RCC 7860 (cell line): ENCODE measurements around the gene COMP.

Experiments used
- DNase-seq: peaks from one replicate; pipeline ENCODE4 v3.0.0-alpha.2; 2015; ENCODE audit warnings: low spot score
- FAIRE-seq: peaks from 2 replicates; lab custom pipeline; 2012; peaks lifted over from hg19 to GRCh38; lab: Jason Lieb, UNC

Gene COMP

DNA sequence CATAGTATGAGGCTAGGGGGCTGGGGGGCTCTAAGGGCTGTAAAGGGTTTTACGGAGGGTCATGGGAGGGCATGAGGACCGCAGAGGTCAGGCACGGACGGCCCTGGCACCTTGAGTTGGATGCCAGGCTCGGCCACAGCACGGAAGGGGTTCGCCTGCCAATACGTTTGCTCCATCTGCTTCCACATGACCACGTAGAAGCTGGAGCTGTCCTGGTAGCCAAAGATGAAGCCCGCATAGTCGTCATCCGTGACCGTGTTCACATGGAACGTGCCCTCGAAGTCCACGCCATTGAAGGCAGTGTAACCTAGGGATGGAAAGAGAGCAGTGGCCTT, 6.4 kb downstream of the COMP start:
- FAIRE-seq (no peak), DNase-seq (no peak)

DNA sequence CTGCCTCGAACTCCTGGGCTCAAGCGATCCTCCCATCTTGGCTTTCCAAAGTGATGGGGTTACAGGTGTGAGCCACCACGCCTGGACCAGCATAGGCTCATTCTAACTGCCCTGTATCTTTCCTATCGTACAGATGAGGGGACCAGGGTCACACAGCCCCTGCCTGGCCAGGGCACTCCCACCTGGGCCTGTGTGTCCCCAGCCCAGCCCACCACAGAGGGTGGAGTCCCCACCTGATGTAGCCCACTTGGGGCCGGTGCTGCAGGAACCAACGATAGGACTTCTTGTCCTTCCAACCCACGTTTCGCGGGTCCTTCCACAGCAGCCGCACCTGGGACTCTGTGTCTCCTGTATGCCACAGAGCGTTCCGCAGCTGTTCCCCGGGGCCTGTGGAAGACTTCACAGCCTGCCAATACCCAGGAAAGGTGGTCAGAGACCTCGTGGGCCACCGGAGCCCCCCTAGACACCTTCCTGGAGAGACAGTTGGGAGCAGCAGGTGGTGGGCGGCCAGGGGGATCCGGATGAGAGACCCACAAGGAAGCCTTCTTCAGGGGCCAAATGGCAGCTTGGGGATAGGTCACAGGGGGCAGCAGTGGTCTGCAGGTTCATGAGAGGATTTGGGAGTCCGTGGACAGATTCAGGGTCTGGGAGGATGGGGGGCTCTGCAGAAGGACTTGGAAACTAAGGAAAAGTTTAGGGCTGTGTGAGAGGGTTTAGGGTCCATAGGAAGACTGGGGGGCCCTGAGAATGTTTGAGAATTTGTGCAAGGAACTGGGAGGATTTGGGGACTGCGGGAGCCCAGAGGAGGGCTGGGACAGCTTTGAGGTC, 6.9 kb downstream of the COMP start:
- FAIRE-seq (no peak), DNase-seq (no peak)

DNA sequence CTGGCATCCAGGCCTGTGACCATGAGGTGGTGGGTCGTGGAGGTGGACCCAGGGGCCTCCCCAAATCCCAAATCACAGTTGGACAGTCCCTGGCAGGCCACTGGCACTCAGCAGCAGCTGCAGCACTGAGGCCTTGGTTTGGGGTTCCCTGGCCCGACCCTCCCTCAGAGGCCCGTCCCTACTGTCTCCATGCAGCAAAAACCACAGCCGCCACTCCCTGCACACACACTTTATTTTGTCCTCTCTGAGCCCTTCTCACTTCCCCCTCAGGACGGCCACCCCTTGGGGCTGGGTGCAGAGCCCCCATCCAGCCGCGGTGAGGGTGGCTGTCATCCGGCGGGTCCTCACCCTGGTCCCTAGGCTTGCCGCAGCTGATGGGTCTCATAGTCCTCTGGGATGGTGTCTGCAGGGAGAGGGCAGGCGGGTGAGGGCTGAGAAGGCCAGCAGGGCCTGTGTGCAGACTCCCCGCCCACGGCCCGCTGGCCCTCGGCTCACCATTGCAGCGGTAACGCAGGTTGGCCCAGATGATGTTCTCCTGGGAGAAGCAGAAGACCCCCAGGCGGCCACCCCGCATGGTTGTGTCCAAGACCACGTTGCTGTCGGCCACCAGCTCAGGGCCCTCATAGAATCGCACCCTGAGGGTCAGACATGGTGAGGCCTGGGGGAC, 8.4 kb downstream of the COMP start:
- DNase-seq (no peak), FAIRE-seq (no peak)

DNA sequence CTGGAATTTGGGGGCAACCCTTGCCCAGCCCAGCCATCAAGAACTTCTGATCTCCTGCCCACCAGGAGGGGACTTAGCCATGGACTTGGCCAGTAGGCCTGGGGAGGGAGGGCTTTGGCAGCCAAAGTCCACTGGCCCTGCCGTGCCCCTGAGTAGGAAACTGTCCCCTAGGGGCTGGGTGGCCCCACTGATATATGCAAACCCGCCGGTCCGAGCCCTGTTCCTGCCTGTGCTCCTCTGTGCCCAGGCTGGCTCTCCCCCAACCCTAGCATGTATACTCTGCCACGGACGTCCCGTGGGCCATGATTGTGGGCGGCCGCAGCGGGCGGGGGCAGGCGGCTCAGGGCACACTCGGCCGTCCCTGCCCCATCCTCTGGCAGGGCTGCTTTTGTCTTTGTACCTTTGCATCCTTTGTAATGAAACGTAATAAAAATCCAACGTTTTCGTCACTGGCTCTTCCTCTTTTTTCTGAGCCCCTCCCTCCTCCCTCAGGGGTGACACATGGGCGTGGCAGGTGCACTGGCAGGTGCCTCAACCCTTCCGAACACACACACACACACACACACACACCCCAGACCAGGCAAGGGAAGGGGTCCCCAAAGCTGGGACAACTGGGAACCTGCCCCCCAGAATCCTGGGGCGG, 9.1 kb downstream of the COMP start:
- DNase-seq = no peak
- no peak for FAIRE-seq

DNA sequence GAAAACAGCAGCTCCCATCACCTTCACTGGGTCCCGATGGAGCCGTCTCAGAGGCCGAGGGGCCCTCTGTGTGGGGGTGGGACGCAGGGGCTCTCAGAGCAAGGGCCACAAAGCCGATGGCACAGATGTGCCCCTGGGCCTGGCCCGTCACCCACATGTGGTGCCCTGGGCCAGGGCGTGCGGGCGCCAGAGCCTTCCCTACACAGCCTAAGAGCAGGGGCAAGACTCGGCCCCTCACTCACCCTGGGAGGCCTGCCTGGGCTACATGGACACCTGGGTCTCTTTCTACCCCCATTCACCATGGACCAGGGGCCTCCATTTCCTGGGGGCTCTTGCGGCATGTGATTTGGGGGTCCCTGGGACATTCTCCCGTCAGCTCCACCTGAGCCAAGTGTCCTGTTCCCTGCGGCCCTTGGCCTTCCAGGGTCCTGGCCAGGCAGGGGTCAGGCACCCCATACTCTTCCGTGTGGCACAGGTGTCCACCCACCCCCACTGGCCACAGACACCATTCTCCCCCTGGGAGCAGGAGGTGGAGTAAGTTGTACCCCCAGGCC, 10.0 kb downstream of the COMP start:
- no peak for FAIRE-seq

DNA sequence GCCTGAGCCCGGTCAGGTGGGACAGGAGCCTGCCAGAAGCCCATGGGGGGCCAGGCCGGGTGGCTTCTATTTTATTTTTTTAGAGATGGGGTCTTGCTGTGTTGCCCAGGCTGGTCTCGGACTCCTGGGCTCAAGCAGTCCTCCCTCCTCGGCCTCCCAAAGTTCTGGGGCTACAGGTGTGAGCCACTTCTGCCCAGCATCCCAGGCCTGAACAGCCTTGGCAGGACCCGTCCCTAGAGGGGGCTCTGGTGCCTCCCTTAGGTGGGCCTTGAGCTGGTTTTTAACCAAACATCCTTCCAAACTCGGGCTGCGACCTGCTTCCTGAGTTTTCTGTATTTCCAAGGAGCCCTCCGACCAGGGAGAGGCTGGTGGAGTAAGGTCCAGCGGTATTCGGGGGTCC, 10.5 kb downstream of the COMP start:
- FAIRE-seq = no peak
- DNase-seq = no peak

More for the DNA sequence above, 10.0 kb downstream of the COMP start:
- DNase-seq = no peak

DNA sequence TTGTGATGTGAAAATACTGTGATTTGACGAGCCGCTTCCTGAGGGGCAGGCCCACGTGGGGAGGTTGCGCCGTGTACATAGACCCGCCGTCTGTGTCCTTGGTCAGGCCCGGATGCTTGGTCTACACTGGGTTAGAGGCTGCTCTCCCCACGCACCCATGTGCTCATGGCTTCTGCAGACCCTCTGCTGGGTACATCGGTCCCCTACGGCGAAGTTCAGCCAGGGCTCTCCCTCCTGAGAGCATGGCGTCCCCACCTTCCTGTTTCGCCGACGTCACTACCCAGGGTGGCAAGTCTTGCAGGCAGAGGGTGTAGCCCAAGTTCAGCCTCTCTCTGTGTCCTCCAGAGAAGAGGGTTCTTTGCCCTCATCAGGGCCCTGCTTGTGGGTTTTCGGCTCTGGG, 11.0 kb downstream of the COMP start:
- no peak for DNase-seq
- FAIRE-seq = no peak

DNA sequence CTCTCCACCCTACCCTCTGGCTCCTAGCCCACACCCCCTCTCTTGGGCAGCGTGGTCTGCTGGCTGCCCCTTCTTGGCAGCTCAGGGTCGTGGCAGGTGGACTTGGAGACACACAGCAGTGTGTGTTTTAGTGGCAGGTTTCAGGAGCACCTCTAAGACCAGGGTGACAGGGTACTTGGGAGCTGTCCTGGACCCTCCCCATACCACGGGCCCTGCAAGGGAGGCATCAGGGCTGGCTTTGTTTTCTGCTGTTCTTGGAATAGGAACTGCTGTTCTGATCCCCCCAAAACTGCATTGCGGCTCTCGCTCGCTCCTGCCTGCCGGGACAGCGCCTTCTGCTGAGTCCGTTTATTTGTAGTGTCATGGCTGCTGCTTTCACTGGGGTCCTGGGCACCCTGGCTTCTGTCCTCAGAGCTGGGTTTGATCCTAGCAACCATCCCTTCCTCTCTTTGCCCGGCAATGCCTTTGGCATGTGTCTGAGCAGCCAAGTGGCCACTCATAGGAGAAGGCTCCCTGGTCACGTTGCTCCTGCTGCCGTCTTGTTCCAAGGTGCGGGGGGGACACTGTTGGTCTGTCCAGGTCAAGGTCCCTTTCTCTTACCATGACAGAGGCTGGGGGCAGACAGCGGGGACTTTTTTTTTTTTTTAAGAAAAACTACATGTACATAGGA, 12.1 kb downstream of the COMP start:
- no peak for DNase-seq
- FAIRE-seq = no peak

DNA sequence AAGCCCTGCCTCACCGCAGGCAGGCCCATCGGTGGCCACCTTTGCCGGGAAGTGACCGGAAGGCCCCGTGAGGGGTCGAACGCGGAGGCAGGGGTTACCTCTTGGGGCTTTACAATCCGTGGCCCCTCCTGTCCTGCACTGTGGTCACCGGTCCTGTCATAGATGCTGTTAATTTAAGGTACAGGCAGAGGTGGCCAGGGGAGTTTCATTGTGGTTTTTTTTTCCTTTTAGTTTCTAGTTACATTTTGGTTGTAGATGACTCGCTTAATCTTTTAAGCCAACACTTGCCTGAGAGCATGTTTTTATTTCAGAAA, 13.1 kb downstream of the COMP start:
- FAIRE-seq (no peak), DNase-seq (no peak)

DNA sequence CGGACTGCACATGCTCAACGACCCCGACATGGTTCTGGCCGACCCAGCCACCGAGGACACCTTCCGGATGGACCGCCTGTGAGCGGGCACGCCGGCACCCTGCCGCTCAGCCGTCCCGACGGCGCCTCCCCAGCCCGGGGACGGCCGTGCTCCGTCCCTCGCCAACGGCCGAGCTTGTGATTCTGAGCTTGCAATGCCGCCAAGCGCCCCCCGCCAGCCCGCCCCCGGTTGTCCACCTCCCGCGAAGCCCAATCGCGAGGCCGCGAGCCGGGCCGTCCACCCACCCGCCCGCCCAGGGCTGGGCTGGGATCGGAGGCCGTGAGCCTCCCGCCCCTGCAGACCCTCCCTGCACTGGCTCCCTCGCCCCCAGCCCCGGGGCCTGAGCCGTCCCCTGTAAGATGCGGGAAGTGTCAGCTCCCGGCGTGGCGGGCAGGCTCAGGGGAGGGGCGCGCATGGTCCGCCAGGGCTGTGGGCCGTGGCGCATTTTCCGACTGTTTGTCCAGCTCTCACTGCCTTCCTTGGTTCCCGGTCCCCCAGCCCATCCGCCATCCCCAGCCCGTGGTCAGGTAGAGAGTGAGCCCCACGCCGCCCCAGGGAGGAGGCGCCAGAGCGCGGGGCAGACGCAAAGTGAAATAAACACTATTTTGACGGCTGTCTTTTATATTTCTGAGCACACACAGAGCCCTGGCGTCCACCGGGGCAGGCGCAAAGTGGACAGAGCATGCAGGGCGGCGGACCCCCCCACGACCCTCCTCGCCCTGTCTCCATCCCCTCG, 13.6 kb downstream of the COMP start:
- DNase-seq (no peak), FAIRE-seq (no peak)

DNA sequence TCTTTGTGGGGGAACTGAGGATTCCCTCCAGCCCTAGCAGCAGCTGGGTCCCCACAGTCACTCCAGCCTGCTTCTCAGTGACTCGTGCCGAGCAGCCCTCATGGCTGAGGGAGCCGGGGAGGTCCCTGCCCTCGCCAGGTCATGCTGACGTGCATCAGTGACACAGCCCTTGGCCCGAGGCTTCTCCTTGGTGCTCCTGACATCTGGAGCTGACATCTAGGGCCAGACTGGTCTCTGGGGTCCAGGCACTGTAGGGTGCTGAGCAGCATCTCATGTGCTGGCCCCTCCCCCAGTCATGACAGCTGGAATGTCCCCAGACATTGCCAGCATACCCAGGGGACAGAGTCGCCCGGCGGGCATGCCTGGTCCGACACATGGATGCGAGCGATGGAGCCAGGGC, 14.4 kb downstream of the COMP start:
- DNase-seq = peak; percentile 21
- FAIRE-seq = no peak

DNA sequence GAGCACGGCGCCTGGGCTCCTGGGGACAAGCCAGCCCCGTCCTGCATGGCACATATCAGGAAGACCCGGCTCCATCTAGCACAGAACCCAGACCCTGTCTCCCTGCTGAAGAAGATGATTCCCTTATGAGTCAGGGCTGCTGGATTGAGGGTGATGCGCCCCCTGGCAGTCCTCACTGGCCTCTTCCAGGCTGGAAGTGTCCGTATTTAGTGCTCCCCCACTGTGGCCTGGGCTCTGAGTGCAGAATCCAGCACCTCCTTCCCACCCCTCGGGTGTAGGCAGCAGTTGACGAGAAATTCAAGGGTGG, 14.9 kb downstream of the COMP start:
- FAIRE-seq = no peak
- peak; percentile 43 for DNase-seq

DNA sequence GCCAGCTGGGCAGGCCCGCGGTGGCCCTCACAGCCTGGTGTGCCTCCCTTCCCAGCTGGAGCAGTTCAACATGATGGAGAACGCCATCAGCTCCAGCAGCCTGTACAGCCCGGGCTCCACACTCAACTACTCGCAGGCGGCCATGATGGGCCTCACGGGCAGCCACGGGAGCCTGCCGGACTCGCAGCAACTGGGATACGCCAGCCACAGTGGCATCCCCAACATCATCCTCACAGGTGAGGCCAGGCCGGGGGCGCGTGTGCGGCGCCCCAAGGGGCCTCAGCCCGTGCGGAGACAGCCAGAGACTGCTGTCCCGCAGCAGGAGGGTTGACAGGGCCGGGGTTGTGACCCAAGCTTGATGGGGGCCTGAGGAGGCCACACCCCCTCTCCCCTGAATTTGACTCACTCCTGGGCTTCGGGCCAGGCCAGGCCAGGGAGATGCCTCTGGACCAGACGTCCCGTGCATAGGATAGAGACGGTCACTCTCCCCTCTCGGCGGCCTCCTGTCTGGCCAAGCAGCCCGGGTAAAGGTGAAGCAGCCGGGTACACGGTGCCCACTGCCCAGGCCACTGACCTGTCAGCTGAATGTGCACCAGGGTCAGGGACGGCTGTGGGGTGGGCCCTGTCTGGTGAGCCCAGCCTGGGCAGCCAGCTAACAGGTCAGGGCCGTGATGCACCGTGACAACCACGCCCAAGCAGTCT, 15.4 kb downstream of the COMP start:
- DNase-seq (peak; percentile 20), FAIRE-seq (no peak)

DNA sequence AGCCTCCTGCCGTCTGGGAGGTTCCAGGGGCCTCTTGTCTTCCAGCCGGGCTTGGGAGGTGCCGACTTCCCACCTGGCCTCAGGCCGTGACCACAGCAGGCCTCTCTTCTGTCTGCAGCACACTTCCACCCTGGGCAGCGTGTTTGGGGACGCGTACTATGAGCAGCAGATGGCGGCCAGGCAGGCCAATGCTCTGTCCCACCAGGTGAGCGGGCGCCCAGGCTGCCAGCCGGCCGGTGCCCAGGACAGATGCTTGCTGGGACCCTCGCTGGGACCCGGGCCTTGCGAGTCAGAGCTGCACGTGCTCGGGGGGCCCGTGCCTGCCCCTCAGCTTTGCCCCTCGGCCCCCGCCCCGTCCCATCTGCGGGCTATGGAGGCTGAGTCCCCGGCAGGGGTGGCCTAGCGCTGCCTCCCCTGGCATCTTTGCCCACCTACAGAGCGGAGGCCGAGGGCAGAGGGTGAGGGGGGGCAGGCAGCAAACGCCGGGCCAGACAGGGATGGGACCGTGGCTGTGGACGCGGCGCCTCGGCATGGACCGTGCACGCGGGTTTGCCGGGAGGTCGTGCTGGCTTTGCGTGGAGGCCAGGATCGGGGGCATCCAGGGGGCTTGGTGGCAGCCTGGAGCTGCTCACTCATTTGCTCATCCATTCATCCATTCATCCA, 16.2 kb downstream of the COMP start:
- DNase-seq (no peak), FAIRE-seq (no peak)

DNA sequence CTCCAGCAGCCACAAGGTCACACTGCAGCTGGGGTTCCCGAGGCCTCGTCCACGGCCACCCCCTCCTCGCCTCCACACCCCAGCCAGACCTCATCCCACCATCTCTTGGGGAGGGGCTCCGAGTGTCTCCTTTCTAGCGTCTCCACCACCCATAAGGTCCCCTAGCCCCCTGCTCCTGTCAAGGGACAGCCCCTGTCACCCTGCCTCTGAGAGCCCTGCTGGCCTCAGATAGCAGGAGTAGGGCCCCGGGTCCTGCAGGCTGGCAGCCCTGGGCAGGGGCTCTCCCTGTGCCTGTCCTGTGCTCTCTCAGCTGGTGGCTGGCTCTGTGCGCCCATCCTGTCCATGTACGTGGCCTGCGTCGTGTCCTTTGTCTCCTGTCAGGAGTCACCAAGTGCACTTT, 17.0 kb downstream of the COMP start:
- no peak for FAIRE-seq
- DNase-seq = no peak

DNA sequence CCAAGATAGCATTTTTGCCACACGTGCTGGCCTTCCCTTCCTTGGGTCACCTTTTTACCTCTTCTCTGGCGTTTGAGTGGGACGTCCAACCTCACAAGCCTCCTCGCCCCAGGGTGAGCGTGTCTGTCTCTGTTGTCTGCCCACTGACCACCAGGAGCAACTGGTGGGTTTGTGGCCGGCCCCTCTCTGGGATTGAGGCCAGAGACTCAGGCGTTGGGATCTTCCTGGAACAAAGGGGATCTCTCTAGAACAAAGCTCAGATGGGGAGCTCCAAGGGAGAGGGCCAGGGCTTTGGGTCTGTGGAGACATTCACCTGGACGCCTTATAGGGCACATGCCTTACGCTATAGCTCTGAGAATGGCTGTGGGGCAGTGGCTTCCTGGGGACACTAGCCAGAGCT, 17.4 kb downstream of the COMP start:
- FAIRE-seq (no peak), DNase-seq (no peak)

DNA sequence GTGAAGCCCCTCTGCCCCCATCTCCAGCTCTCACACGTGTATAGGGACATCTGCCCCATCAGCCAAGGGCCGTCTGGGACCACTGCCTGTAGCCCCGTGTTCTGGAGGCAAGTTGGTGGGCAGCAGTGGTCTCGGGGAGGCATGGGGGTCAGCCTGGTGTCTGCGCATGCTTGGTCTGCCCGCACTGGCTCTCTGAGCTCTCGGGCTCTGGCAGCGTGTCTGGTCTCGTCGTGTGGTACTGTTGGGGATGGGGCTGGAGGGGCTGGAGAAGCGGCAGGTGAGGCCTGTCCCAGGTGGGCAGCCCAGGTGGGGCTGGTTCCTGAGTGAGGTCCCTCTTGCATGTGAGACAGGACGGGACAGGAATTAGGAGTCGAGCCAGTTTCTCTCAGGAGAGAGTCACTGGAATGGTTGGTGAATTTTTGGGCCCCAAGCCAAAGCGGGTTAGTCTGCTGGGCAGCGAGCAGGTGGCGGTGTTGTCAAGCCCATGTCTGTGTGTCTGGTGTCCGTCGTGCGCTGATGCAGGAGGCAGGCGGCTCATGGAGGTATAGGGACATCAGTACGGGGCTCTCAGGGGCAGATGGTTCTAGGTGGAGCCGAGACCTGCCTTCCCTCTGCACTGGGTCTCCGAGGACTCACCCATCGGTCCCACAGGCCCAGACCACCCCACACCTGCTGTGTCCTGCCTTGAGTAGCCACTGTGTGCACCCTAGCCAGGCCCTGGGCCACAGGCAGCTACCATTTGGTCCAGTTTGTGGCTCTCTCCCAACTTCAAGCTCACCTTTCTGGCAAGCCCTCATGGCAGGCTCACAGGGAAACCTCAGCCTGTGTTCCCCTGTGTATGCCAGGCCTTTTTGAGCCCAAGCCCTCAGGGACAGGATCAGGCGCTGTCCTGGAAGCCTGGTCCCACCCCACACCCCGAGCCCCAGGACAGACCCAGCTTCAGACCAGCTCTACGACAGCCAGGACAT, 18.2 kb downstream of the COMP start:
- FAIRE-seq = no peak
- DNase-seq = no peak

DNA sequence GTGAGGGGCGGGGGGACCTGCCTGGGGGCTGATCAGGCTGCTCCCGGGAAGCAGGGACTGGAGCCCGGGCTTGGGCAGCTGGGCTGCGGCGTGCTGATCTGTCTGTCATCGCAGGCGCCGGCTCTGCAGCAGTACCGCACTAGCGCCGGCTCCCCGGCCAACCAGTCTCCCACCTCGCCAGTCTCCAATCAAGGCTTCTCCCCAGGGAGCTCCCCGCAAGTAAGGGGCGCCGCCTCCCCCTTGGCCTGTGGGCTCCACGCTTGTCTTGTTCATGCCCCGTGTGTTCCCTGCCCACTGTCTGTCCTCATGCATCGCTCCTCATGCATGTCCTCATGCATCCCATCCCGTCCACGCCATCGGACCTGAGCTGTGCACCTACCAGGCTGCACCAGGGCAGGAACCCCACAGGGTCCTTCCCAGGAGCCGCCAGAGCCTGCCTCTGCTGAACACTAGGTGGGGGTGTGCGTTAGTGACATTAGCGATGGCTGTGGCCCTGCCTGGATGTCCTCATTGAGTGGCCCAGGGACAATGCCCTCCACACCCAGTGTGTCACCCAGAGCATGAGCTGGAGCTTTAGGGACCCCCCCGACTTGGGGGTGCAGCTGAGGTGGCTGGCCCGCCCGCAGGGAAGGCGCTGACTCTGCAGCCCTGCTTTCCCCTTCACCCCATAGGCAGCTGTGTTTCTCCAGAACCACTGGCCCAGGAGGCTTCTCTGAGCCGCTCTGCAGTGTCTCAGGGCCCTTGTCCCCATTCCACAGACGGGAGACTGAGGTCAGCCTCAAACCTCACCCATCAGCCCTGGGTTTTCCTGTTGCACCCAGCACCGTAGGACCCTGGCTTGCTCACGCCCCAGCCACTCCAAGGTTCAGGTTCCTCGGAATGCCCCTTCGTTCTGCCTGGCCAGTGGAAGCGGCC, 19.5 kb downstream of the COMP start:
- FAIRE-seq (no peak), DNase-seq (no peak)
